Loucy (cell line): ENCODE results near the gene NECTIN2.

Experiments used
- CTCF ChIP-seq: fragments of 200-600 bp; sonication (generic); conservative IDR thresholded peaks from 2 replicates; pipeline ENCODE4 v1.5.1; 2014; ENCODE audit warnings: mild to moderate bottlenecking, antibody characterized with exemption, low read length
- EZH2phosphoT487 ChIP-seq: fragments of 200-600 bp; IDR thresholded peaks from 2 replicates; pipeline ENCODE4 v1.6.1; 2018; ENCODE audit warnings: antibody characterized with exemption, mild to moderate bottlenecking, moderate library complexity, borderline replicate concordance

DNA sequence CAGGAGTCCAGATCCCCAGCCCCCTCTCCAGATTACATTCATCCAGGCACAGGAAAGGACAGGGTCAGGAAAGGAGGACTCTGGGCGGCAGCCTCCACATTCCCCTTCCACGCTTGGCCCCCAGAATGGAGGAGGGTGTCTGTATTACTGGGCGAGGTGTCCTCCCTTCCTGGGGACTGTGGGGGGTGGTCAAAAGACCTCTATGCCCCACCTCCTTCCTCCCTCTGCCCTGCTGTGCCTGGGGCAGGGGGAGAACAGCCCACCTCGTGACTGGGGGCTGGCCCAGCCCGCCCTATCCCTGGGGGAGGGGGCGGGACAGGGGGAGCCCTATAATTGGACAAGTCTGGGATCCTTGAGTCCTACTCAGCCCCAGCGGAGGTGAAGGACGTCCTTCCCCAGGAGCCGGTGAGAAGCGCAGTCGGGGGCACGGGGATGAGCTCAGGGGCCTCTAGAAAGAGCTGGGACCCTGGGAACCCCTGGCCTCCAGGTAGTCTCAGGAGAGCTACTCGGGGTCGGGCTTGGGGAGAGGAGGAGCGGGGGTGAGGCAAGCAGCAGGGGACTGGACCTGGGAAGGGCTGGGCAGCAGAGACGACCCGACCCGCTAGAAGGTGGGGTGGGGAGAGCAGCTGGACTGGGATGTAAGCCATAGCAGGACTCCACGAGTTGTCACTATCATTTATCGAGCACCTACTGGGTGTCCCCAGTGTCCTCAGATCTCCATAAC, 59.5 kb downstream of the NECTIN2 start, which contains the start of gene APOE:
- TF ChIP-seq CTCF, result no peak
- no peak for TF ChIP-seq EZH2phosphoT487
